Endometrium (tissue), 2 donors: ENCODE measurements around the gene ZBTB46.
"Not testable (repeated sequence)": the region's sequence is repeated elsewhere in the genome, so short reads cannot be mapped to it uniquely, and the experiment has no call there.

ENCODE experiments used
- FAIRE-seq: peaks from 2 replicates; lab custom pipeline; 2012; peaks lifted over from hg19 to GRCh38; lab: Jason Lieb, UNC
- donor health status: control.
- donor health status: control.

ZBTB46 gene

GRCh38 chr20:63830841-63831588 is at the start of gene ZBTB46:
ZBTB46 (minus strand) TSS chr20:63831264; CDS start chr20:63790757, 40,507 bp downstream.
- no peak for FAIRE-seq

- no peak for FAIRE-seq
These were observed 48.0 kb upstream of the ZBTB46 start for GRCh38 chr20:63878899-63879663.

- FAIRE-seq, result no peak
These were observed 46.8 kb upstream of the ZBTB46 start for GRCh38 chr20:63877755-63878470.

GRCh38 chr20:63876489-63877036 is 45.5 kb upstream of the ZBTB46 start:
- FAIRE-seq, result no peak

GRCh38 chr20:63874241-63874640 is 43.2 kb upstream of the ZBTB46 start:
- not testable (repeated sequence) for FAIRE-seq

- no peak for FAIRE-seq
These were observed 42.5 kb upstream of the ZBTB46 start for GRCh38 chr20:63873477-63873971.

- FAIRE-seq, result no peak
These were observed 37.2 kb upstream of the ZBTB46 start for GRCh38 chr20:63868264-63868663.

GRCh38 chr20:63867042-63867441 is 36.0 kb upstream of the ZBTB46 start:
- not testable (repeated sequence) for FAIRE-seq

GRCh38 chr20:63864978-63865640 is 34.0 kb upstream of the ZBTB46 start, which contains the start of gene TPD52L2:
TPD52L2 (plus strand) TSS chr20:63865270; CDS start chr20:63865366, 96 bp downstream.
- FAIRE-seq, result peak; percentile 91

GRCh38 chr20:63864545-63864977 is 33.5 kb upstream of the ZBTB46 start:
- FAIRE-seq, result no peak

GRCh38 chr20:63863798-63864544 is 32.9 kb upstream of the ZBTB46 start:
- no peak for FAIRE-seq

- no peak for FAIRE-seq
These were observed 32.1 kb upstream of the ZBTB46 start for GRCh38 chr20:63863021-63863797.

- no peak for FAIRE-seq
These were observed 31.2 kb upstream of the ZBTB46 start for GRCh38 chr20:63861981-63862901.

- FAIRE-seq, result no peak
These were observed 30.4 kb upstream of the ZBTB46 start, which contains the start of gene ABHD16B for GRCh38 chr20:63861365-63861934. ABHD16B (plus strand) TSS chr20:63861498; CDS start chr20:63861541, 43 bp downstream.

GRCh38 chr20:63860325-63861051 is 29.4 kb upstream of the ZBTB46 start:
- no peak for FAIRE-seq

- FAIRE-seq, result no peak
These were observed 28.2 kb upstream of the ZBTB46 start for GRCh38 chr20:63859166-63859699.
